ENCODE measurements around the gene BICRAL.

DNA sequence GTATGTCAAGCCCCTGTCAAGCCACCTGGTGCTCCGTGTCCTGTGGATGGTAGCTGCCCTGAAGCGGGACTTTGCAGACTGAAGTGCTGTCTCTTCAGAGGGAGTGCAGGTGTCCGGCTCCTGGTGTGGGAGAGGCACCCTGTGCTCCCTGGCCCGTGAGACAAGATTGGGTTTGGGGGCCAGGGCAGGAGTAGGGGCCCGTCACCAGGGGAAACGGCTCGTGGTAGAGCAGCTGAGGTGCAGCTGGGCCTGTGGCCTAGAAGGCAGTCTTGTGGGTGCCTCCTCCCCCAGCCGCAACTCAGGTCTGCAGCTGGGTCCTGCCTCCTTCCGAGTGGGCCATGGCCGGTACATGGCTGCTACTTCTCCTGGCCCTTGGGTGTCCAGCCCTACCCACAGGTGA, 133.9 kb downstream of the BICRAL start, which contains the start of gene PTCRA:
- no peak for TF ChIP-seq POLR2A (IDR thresholded peaks at IDR 0.05; ENCODE audit: low read length)
- TF ChIP-seq GATA1 (IDR thresholded peaks at IDR 0.05; ENCODE audit: low read depth, low read length): no peak

Measured in erythroblast (primary cell).